Fibroblast of lung (primary cell): ENCODE results near the gene MYO1H. TPM values are rescaled to one million over a fixed set of nuclear protein-coding genes. Genes with fewer than 3 reads are reported as not detected.

Experiments used
- DNase-seq, 2 donors: peaks; one replicate each; pipeline versions ENCODE4 v3.0.0 to v3.0.0-alpha.2; 2010; ENCODE audit warnings: low read depth in 2 of 2
- H2AFZ ChIP-seq: 2 replicates; pipeline ENCODE4 v1.5.1; 2012; ENCODE audit warnings: low read length, control low read depth, inconsistent platforms
- H3K27ac ChIP-seq: 2 replicates; pipeline ENCODE4 v1.5.1; 2011; ENCODE audit warnings: low read length, control low read depth; ENCODE audit not compliant: insufficient read depth
- H3K27me3 ChIP-seq: 2 replicates; pipeline ENCODE4 v1.5.1; 2011; ENCODE audit warnings: mild to moderate bottlenecking, low read length; ENCODE audit not compliant: control insufficient read depth, insufficient read depth
- H3K36me3 ChIP-seq: 2 replicates; pipeline ENCODE4 v1.5.1; 2011; ENCODE audit warnings: low read length; ENCODE audit not compliant: control insufficient read depth, insufficient read depth
- H3K4me1 ChIP-seq: 2 replicates; pipeline ENCODE4 v1.5.1; 2011; ENCODE audit warnings: low read length; ENCODE audit not compliant: control insufficient read depth, insufficient read depth; ENCODE audit errors: extremely low read depth
- H3K4me2 ChIP-seq: 2 replicates; pipeline ENCODE4 v1.5.1; 2011; ENCODE audit warnings: low read length, control low read depth; ENCODE audit not compliant: insufficient read depth; ENCODE audit errors: extremely low read depth
- H3K4me3 ChIP-seq, 4 experiments: fragments of 200-600 bp in 1 of 4; sonication (generic) in 1 of 4; replicated peaks in 1 of 4; 2 replicates each; pipeline ENCODE4 v1.5.1; 2011 to 2016; ENCODE audit warnings: low read length in 4 of 4, low read depth in 3 of 4, mild to moderate bottlenecking in 3 of 4, control low read depth in 2 of 4, inconsistent platforms in 1 of 4, mixed read lengths in 1 of 4; ENCODE audit not compliant: insufficient read depth in 1 of 4; ENCODE audit errors: control extremely low read depth in 1 of 4
- H3K79me2 ChIP-seq: 2 replicates; pipeline ENCODE4 v1.5.1; 2012; ENCODE audit warnings: mild to moderate bottlenecking, low read length, inconsistent platforms; ENCODE audit not compliant: control insufficient read depth, insufficient read depth
- H3K9ac ChIP-seq: 2 replicates; pipeline ENCODE4 v1.5.1; 2011; ENCODE audit warnings: mild to moderate bottlenecking, low read length, control low read depth; ENCODE audit not compliant: insufficient read depth
- H3K9me3 ChIP-seq: 2 replicates; pipeline ENCODE4 v1.5.1; 2012; ENCODE audit warnings: low read depth, low read length; ENCODE audit not compliant: control insufficient read depth, insufficient read depth
- H4K20me1 ChIP-seq: 2 replicates; pipeline ENCODE4 v1.5.1; 2011; ENCODE audit warnings: low read length; ENCODE audit not compliant: control insufficient read depth, insufficient read depth; ENCODE audit errors: extremely low read depth
- CTCF ChIP-seq, 2 donors: IDR thresholded peaks in 1 of 2; conservative IDR thresholded peaks in 1 of 2; 1 replicate in 1 of 2; 2 replicates in 1 of 2; pipeline ENCODE4 v1.5.1; 2011 to 2012; ENCODE audit warnings: low read length in 2 of 2, control low read depth in 1 of 2, inconsistent platforms in 1 of 2, low read depth in 1 of 2, mild to moderate bottlenecking in 1 of 2
- EZH2 ChIP-seq: IDR thresholded peaks from 2 replicates; pipeline ENCODE4 v1.5.1; 2012; ENCODE audit warnings: low read length, control low read depth, mild to moderate bottlenecking; ENCODE audit errors: missing control alignments
- polyA plus RNA-seq, 2 donors: library from polyadenylated mRNA; depleted of rRNA in 1 of 2; stranded (reverse) in 1 of 2; unstranded in 1 of 2; fragments of >200 nt; gene quantifications; 2 replicates each; pipeline ENCODE4 v1.2.1, GENCODE V29; 2011 to 2012; ENCODE audit warnings: missing spikeins in 1 of 2
- total RNA-seq: library from RNA; depleted of rRNA; stranded (reverse); fragments of >200 nt; gene quantifications from 2 replicates; pipeline ENCODE4 v1.2.1, GENCODE V29; 2014

MYO1H gene
- total and polyA plus RNA-seq, 2 donors (not counting 1 experiment from before 2014, with no cell fraction given): 0.07 TPM; not detected in 1

GRCh38 chr12:109446869-109447268, 99.2 kb downstream of the MYO1H start:
- Histone ChIP-seq H2AFZ (no peak overlapping the region), H4K20me1 (no peaks in the 10 kb centered on the region), H3K9me3 (no peaks in the 10 kb centered on the region), H3K36me3 (peaks cover 17% of the 10 kb centered on the region), H3K4me1 (peaks cover 6% of the 10 kb centered on the region), H3K27me3 (no peaks in the 10 kb centered on the region), H3K4me3 (no peak overlapping the region), H3K79me2 (peaks cover 35% of the 10 kb centered on the region), H3K9ac (no peak overlapping the region), H3K4me2 (no peak overlapping the region), H3K27ac (no peak overlapping the region)
- no peak for TF ChIP-seq EZH2
- TF ChIP-seq CTCF (conservative IDR thresholded peaks at IDR 0.05 in 1 of 2, IDR thresholded peaks at IDR 0.05 in 1 of 2; ENCODE audit: low read depth in 1 of 2, low read length in 2 of 2): no peak
- DNase-seq: no peak

- DNase-seq: no peak
- Histone ChIP-seq H4K20me1 (no peaks in the 10 kb centered on the region), H3K27ac (no peak overlapping the region)
Measured at GRCh38 chr12:109447482-109447881, 99.8 kb downstream of the MYO1H start.

GRCh38 chr12:109448272-109448671, 100.6 kb downstream of the MYO1H start:
- Histone ChIP-seq H2AFZ (no peak overlapping the region), H3K79me2 (peaks cover 38% of the 10 kb centered on the region), H3K4me2 (no peak overlapping the region), H4K20me1 (no peaks in the 10 kb centered on the region), H3K27ac (no peak overlapping the region), H3K36me3 (peaks cover 17% of the 10 kb centered on the region), H3K27me3 (no peaks in the 10 kb centered on the region), H3K4me1 (peaks cover 6% of the 10 kb centered on the region), H3K9ac (no peak overlapping the region), H3K9me3 (no peaks in the 10 kb centered on the region), H3K4me3 (no peak overlapping the region)
- DNase-seq: no peak
- no peak for TF ChIP-seq EZH2
- TF ChIP-seq CTCF (conservative IDR thresholded peaks at IDR 0.05 in 1 of 2, IDR thresholded peaks at IDR 0.05 in 1 of 2; ENCODE audit: low read depth in 1 of 2, low read length in 2 of 2): no peak

More at GRCh38 chr12:109447482-109447881, 99.8 kb downstream of the MYO1H start:
- Histone ChIP-seq H2AFZ (no peak overlapping the region), H3K9ac (no peak overlapping the region), H3K36me3 (peaks cover 17% of the 10 kb centered on the region), H3K79me2 (peaks cover 38% of the 10 kb centered on the region), H3K27me3 (no peaks in the 10 kb centered on the region), H3K4me3 (no peak overlapping the region), H3K9me3 (no peaks in the 10 kb centered on the region), H3K4me2 (no peak overlapping the region), H3K4me1 (peaks cover 6% of the 10 kb centered on the region)
- TF ChIP-seq CTCF (conservative IDR thresholded peaks at IDR 0.05 in 1 of 2, IDR thresholded peaks at IDR 0.05 in 1 of 2; ENCODE audit: low read depth in 1 of 2, low read length in 2 of 2) (no peak), EZH2 (no peak)
